Retinal pigment epithelial cell (primary cell): Measurements from ENCODE around the gene B9D2.

Source experiments
- DNase-seq: peaks from one replicate; pipeline ENCODE4 v3.0.0-alpha.2; 2010; ENCODE audit warnings: low read depth
- H3K4me3 ChIP-seq: 2 replicates; pipeline ENCODE4 v1.5.1; 2011; ENCODE audit warnings: mild to moderate bottlenecking, low read length, control low read depth, moderate library complexity
- CTCF ChIP-seq: conservative IDR thresholded peaks from 2 replicates; pipeline ENCODE4 v1.5.1; 2011; ENCODE audit warnings: low read depth, low read length, control low read depth, inconsistent platforms

Gene B9D2

GRCh38 chr19:41323430-41324125 is 40.4 kb downstream of the B9D2 start:
- no peak overlapping the region for H3K4me3 ChIP-seq
- TF ChIP-seq CTCF, result no peak
- DNase-seq, result peak; percentile 77

- no peak overlapping the region for H3K4me3 ChIP-seq
- no peak for DNase-seq
- no peak for TF ChIP-seq CTCF
Measured at GRCh38 chr19:41323023-41323422, 40.9 kb downstream of the B9D2 start.

GRCh38 chr19:41322451-41322850 is 41.5 kb downstream of the B9D2 start:
- DNase-seq, result no peak
- no peak overlapping the region for H3K4me3 ChIP-seq
- no peak for TF ChIP-seq CTCF

- no peak overlapping the region for H3K4me3 ChIP-seq
Measured at GRCh38 chr19:41321600-41322270, 42.2 kb downstream of the B9D2 start.

GRCh38 chr19:41321204-41321599 is 42.7 kb downstream of the B9D2 start:
- DNase-seq, result no peak
- TF ChIP-seq CTCF, result no peak
- no peak overlapping the region for H3K4me3 ChIP-seq

More at GRCh38 chr19:41321600-41322270, 42.2 kb downstream of the B9D2 start:
- peak; percentile 83 for TF ChIP-seq CTCF
- no peak for DNase-seq

- no peak overlapping the region for H3K4me3 ChIP-seq
- DNase-seq, result no peak
- TF ChIP-seq CTCF, result no peak
Measured at GRCh38 chr19:41320568-41320967, 43.4 kb downstream of the B9D2 start.

GRCh38 chr19:41320185-41320518 is 43.8 kb downstream of the B9D2 start:
- no peak overlapping the region for H3K4me3 ChIP-seq
- TF ChIP-seq CTCF, result no peak
- DNase-seq, result no peak
